EL (cell line): ENCODE measurements around the gene RFTN1.

ENCODE experiments used
- DNase-seq: peaks from one replicate; pipeline ENCODE4 v3.0.0-alpha.2; 2016

RFTN1 gene

GRCh38 chr3:16463119-16463518 lies 50.4 kb downstream of the RFTN1 start:
- DNase-seq: no peak

- no peak for DNase-seq
Observed at GRCh38 chr3:16462679-16463078, 50.8 kb downstream of the RFTN1 start.

GRCh38 chr3:16461463-16462245 lies 51.8 kb downstream of the RFTN1 start:
- DNase-seq: no peak

- DNase-seq: no peak
Observed at GRCh38 chr3:16460886-16461285, 52.6 kb downstream of the RFTN1 start.

- no peak for DNase-seq
Observed at GRCh38 chr3:16460273-16460672, 53.2 kb downstream of the RFTN1 start.

GRCh38 chr3:16456784-16457415 lies 56.6 kb downstream of the RFTN1 start:
- peak; percentile 25 for DNase-seq

GRCh38 chr3:16455966-16456365 lies 57.5 kb downstream of the RFTN1 start:
- no peak for DNase-seq

- DNase-seq: no peak
Observed at GRCh38 chr3:16455001-16455400, 58.5 kb downstream of the RFTN1 start.

GRCh38 chr3:16452261-16452660 lies 61.2 kb downstream of the RFTN1 start:
- peak; percentile 65 for DNase-seq

- no peak for DNase-seq
Observed at GRCh38 chr3:16449369-16449768, 64.1 kb downstream of the RFTN1 start.

GRCh38 chr3:16448639-16449070 lies 64.8 kb downstream of the RFTN1 start:
- peak; percentile 96 for DNase-seq

- DNase-seq: no peak
Observed at GRCh38 chr3:16447135-16447534, 66.4 kb downstream of the RFTN1 start.

- DNase-seq: no peak
Observed at GRCh38 chr3:16444344-16444743, 69.2 kb downstream of the RFTN1 start.

GRCh38 chr3:16442730-16443129 lies 70.8 kb downstream of the RFTN1 start:
- no peak for DNase-seq

GRCh38 chr3:16441371-16441875 lies 72.1 kb downstream of the RFTN1 start:
- DNase-seq: no peak

GRCh38 chr3:16439848-16440708 lies 73.4 kb downstream of the RFTN1 start:
- DNase-seq: no peak

- DNase-seq: no peak
Observed at GRCh38 chr3:16439163-16439847, 74.2 kb downstream of the RFTN1 start.

- no peak for DNase-seq
Observed at GRCh38 chr3:16437640-16438039, 75.9 kb downstream of the RFTN1 start.

GRCh38 chr3:16433701-16434151 lies 79.8 kb downstream of the RFTN1 start:
- DNase-seq: no peak

- DNase-seq: no peak
Observed at GRCh38 chr3:16432714-16433113, 80.8 kb downstream of the RFTN1 start.

GRCh38 chr3:16430717-16431630 lies 82.5 kb downstream of the RFTN1 start:
- no peak for DNase-seq
